ENCODE results near the gene CNBP.
"Not testable (repeated sequence)": the region's sequence is repeated elsewhere in the genome, so short reads cannot be mapped to it uniquely, and the experiment has no call there.

CNBP gene

DNA sequence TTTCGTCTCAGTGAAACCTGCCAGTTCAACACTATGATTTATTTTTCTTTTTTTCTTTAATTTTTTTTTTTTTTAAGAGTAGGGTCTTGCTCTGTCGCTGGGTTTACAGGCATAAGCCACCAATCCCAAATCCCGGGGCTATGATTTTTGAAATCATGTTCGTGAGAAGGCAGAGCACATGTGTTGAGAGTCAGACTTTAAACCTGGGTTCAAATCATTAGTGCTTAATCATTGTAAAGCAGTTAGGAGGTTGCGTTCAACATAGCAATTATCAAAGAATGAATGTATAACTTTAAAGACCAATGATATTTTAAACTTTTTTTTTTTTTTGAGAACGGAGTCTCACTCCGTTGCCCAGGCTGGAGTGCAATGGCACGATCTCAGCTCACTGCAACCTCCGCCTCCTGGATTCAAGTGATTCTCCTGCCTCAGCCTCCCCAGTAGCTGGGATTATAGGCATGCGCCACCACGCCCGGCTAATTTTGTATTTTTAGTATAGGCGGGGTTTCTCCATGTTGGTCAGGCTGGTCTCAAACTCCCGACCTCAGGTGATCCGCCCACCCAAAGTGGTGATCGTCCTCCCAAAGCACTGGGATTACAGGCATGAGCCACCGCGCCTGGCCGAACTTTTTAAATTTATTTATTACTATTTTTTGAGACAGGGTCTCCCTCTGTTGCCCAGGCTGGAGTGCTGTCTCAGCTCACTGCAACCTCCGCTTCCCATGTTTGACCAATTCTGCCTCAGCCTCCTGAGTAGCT lies 1.3 kb upstream of the CNBP start:
- not testable (repeated sequence) for DNase-seq (ENCODE audit: low spot score)

GRCh38 chr3:129184396-129184657 lies 631 bp upstream of the CNBP start:
- no peak for DNase-seq (ENCODE audit: low spot score)

GRCh38 chr3:129182390-129183185 lies 1.1 kb downstream of the CNBP start:
- DNase-seq (ENCODE audit: low spot score): peak; percentile 21

GRCh38 chr3:129181819-129182218 lies 1.9 kb downstream of the CNBP start:
- DNase-seq (ENCODE audit: low spot score): no peak

GRCh38 chr3:129180461-129180860 lies 3.2 kb downstream of the CNBP start:
- DNase-seq (ENCODE audit: low spot score): no peak

GRCh38 chr3:129176051-129176450 lies 7.6 kb downstream of the CNBP start:
- no peak for DNase-seq (ENCODE audit: low spot score)

GRCh38 chr3:129173725-129174124 lies 10.0 kb downstream of the CNBP start:
- DNase-seq (ENCODE audit: low spot score): no peak

GRCh38 chr3:129173206-129173605 lies 10.5 kb downstream of the CNBP start:
- no peak for DNase-seq (ENCODE audit: low spot score)

- DNase-seq (ENCODE audit: low spot score): no peak
These were observed 16.9 kb downstream of the CNBP start for GRCh38 chr3:129166579-129167332.

GRCh38 chr3:129165594-129165993 lies 18.1 kb downstream of the CNBP start:
- DNase-seq (ENCODE audit: low spot score): not testable (repeated sequence)

- no peak for DNase-seq (ENCODE audit: low spot score)
These were observed 19.2 kb downstream of the CNBP start for GRCh38 chr3:129164500-129164899.

DNA sequence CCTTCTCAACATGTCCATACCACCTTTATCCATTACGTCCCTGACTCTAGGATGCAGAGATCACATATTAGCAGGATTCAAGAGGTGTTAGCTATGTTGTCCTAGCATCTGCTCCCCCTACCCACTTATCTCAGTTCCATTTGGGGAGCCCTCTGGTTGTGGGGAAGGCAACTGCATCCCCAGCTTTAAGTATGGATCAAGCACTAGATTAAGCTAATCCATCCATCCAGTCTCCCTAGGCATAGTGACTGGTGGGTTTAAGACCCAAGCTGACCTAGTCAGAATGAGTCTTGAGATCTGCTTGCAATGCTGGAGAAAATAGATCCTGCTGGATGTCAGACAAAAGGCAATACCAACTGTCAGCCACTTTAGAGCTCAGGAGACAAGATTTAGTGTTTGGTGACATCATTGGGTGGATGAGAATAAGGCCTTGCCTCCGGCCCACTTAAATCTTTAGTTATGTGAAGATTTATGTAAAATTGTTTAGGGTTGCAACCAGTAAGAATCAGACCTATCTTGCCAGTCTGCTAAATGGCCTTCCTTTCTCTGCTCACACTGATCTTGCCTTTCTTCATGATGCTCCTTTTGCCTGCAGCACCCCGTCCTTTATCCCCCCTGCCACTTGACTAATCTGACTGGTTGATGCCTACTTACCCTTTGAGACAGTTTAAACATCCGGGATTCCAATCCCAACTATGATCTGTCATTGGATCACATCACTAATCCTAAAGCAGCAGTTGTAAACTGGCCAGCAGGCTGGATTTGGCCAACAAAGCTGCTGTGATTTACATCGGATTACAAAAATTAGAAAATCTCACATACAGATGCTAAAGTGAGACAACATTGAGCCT lies 20.7 kb downstream of the CNBP start:
- DNase-seq (ENCODE audit: low spot score): no peak

DNA sequence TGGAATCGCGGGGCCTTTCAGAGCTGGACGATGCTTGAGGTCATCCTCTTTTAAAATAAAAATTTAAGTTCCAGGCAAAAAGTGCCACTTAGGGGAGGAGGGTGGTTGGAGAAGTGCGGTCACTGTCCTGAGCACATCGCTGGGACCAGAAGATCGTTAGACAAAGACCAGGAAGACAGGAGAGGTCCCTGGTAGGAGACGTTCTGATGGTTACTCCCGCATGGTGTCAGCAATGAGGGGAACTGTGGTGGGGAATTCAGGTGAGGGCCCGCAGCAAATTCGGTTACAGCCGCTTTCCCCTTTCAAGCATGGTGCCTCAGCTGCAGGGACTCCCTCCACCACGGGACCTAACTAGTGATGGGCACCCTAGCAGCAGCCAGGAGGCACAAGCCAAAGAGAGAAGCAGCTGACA lies 21.8 kb downstream of the CNBP start:
- DNase-seq (ENCODE audit: low spot score): no peak

- DNase-seq (ENCODE audit: low spot score): peak; percentile 92
These were observed 22.5 kb downstream of the CNBP start, which contains the start of gene ISY1 for GRCh38 chr3:129160891-129161859. TSS of gene ISY1 (minus strand) at chr3:129161063. CDS start at chr3:129160975, 88 bp downstream.

GRCh38 chr3:129144786-129145185 lies 38.9 kb downstream of the CNBP start:
- DNase-seq (ENCODE audit: low spot score): no peak

DNA sequence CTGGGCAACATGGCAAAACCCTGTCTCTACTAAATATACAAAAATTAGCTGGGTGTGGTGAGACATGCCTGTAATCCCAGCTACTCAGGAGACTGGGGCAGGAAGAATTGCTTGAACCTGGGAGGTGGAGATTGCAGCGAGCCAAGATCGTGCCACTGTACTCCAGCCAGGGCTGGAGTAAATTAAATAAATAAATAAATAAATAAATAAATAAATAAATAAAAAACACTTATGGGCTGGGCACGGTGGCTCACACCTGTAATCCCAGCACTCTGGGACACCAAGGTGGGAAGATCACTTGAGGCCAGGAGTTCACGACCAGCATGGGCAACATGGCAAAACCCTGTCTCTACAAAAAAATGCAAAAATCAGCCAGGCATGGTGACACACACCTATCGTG lies 42.7 kb downstream of the CNBP start:
- not testable (repeated sequence) for DNase-seq (ENCODE audit: low spot score)

- DNase-seq (ENCODE audit: low spot score): no peak
These were observed 43.8 kb downstream of the CNBP start for GRCh38 chr3:129139911-129140310.

GRCh38 chr3:129136275-129136674 lies 47.4 kb downstream of the CNBP start:
- DNase-seq (ENCODE audit: low spot score): not testable (repeated sequence)

DNA sequence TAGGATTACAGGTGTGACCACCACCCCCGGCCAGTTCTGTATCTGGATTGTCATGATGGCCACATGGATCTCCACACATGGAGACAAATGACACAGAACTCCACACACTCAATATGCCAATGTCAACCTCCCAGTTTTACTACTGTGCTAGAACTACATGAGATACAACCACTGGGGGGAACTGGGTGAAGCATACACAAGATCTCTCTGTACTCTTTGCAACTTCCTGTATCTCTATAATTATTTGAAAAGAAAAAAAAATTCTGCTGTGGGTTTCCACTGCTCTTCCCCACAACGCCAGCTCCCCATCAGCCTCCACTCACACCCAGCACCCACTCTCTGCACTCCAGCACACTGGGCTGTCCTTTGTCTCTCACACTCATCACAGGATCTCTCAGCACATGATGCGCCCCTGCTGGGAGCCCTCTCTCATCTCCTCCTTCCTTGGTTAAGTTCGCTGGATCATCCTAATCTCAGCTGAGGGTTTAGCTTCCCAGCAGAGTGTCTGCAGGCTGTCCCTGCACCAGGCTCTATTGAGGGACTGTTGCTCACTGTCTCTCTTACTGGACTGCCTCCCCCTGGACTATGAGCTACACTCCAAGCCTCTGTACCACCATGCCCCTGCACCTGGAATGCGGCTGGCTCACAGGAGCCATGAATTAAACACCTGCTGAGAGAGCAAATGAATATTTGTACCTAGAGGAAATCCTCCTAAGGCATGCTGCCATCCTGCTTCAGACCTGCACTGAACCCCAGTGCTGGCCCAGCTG lies 51.4 kb downstream of the CNBP start:
- no peak for DNase-seq (ENCODE audit: low spot score)

Data from CD4-positive, alpha-beta T cell treated with Interleukin-15 for 4 hours (primary cell).